ENCODE measurements around the gene RAPGEF5. TPM values are rescaled to one million over a fixed set of nuclear protein-coding genes. Genes with fewer than 3 reads are reported as not detected.
A peak's percentile ranks its signal among the peaks of the same experiment; 100 is the strongest.

RAPGEF5 gene
- total RNA-seq, 4 donors from 2014 or later, result 7.4 to 16.2 (median 12.1) TPM

- Histone ChIP-seq H3K36me3 (no peaks in the 10 kb centered on the region), H3K4me1 (no peaks in the 10 kb centered on the region), H3K9me3 (no peaks in the 10 kb centered on the region), H3K27me3 (no peaks in the 10 kb centered on the region), H3K27ac (no peak overlapping the region), H3K4me3 (no peak overlapping the region)
- DNase-seq (no peak), ATAC-seq (no peak)
- in situ Hi-C loops (cut with MboI; ENCODE audit: low sequenced_read_pairs in 4 of 4), result loop anchor here in 1 of 4 donors (25.0 kb wide), 1 partner anchor 186 kb away; no protein-coding TSS in a partner anchor
- TF ChIP-seq CTCF (IDR thresholded peaks at IDR 0.05 in 4 of 5, conservative IDR thresholded peaks at IDR 0.05 in 1 of 5) (no peak), POLR2A (IDR thresholded peaks at IDR 0.05) (no peak)
- intact Hi-C loops (cut with DNase I; ENCODE audit: low total_unique reads), result no loop called here
Measured at GRCh38 chr7:22300839-22301238, 56.1 kb downstream of the RAPGEF5 start.

DNA sequence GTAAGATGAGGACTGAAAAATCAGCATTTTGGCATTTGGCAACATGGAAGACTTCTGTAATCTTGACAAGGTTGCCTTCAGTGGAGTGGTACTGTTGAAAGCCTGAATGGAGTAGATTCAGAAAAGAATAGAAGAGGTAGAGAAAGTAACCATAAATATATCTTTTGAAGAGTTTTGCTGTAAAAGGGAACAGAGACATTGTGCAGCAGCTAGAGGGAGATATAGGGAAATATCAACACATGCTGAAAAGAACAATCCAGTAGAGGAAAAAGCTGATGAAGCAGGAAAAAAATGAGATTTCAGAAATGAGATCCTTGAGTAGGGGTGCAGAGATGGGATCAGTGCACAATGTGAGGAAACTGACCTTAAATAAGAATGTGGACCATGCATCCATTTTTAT lies 60.0 kb downstream of the RAPGEF5 start:
- TF ChIP-seq POLR2A (IDR thresholded peaks at IDR 0.05), result no peak
- no peak for TF ChIP-seq CTCF (IDR thresholded peaks at IDR 0.05 in 4 of 5, conservative IDR thresholded peaks at IDR 0.05 in 1 of 5)
- in situ Hi-C loops (cut with MboI; ENCODE audit: low sequenced_read_pairs in 4 of 4), result loop anchor here in 1 of 4 donors (25.0 kb wide), 1 partner anchor 185 kb away; no protein-coding TSS in a partner anchor

GRCh38 chr7:22296265-22296566 lies 60.7 kb downstream of the RAPGEF5 start:
- TF ChIP-seq CTCF (IDR thresholded peaks at IDR 0.05 in 4 of 5, conservative IDR thresholded peaks at IDR 0.05 in 1 of 5) (no peak), POLR2A (IDR thresholded peaks at IDR 0.05) (no peak)
- intact Hi-C loops (cut with DNase I; ENCODE audit: low total_unique reads), result loop anchor here (10.0 kb wide), 1 partner anchor 181 kb away; no protein-coding TSS in a partner anchor

More for the DNA sequence above, 60.0 kb downstream of the RAPGEF5 start:
- no peak overlapping the region for H3K4me3 ChIP-seq
- H3K9me3 ChIP-seq, result no peaks in the 10 kb centered on the region
- no peaks in the 10 kb centered on the region for H3K4me1 ChIP-seq
- intact Hi-C loops (cut with DNase I; ENCODE audit: low total_unique reads), result loop anchor here (10.0 kb wide), 1 partner anchor 182 kb away; no protein-coding TSS in a partner anchor
- H3K27ac ChIP-seq, result no peak overlapping the region
- DNase-seq (no peak), ATAC-seq (no peak)
- H3K27me3 ChIP-seq, result no peaks in the 10 kb centered on the region
- no peaks in the 10 kb centered on the region for H3K36me3 ChIP-seq

GRCh38 chr7:22295402-22296264 lies 61.3 kb downstream of the RAPGEF5 start:
- TF ChIP-seq CTCF (IDR thresholded peaks at IDR 0.05 in 4 of 5, conservative IDR thresholded peaks at IDR 0.05 in 1 of 5), result no peak
- TF ChIP-seq POLR2A (IDR thresholded peaks at IDR 0.05), result no peak
- DNase-seq (no peak), ATAC-seq (peak; percentile 33 to 42)
- in situ Hi-C loops (cut with MboI; ENCODE audit: low sequenced_read_pairs in 4 of 4), result loop anchor here in 1 of 4 donors (25.0 kb wide), 1 partner anchor 183 kb away; no protein-coding TSS in a partner anchor
- Histone ChIP-seq H3K9me3 (no peaks in the 10 kb centered on the region), H3K4me1 (no peaks in the 10 kb centered on the region), H3K27me3 (no peaks in the 10 kb centered on the region), H3K27ac (peak overlapping the region in 2 of 4 donors; percentile 2 to 22), H3K36me3 (no peaks in the 10 kb centered on the region), H3K4me3 (no peak overlapping the region)
- intact Hi-C loops (cut with DNase I; ENCODE audit: low total_unique reads), result loop anchor here (10.0 kb wide), 1 partner anchor 181 kb away; no protein-coding TSS in a partner anchor

More at GRCh38 chr7:22296265-22296566, 60.7 kb downstream of the RAPGEF5 start:
- no peaks in the 10 kb centered on the region for H3K9me3 ChIP-seq
- no peaks in the 10 kb centered on the region for H3K4me1 ChIP-seq
- no peak overlapping the region for H3K4me3 ChIP-seq
- H3K36me3 ChIP-seq, result no peaks in the 10 kb centered on the region
- peak overlapping the region in 1 of 4 donors; percentile 22 for H3K27ac ChIP-seq
- ATAC-seq, result no peak
- no peak for DNase-seq
- no peaks in the 10 kb centered on the region for H3K27me3 ChIP-seq
- in situ Hi-C loops (cut with MboI; ENCODE audit: low sequenced_read_pairs in 4 of 4), result loop anchor here in 1 of 4 donors (25.0 kb wide), 1 partner anchor 184 kb away; no protein-coding TSS in a partner anchor

All from gastrocnemius medialis (tissue), 4 donors.